GM18861 (cell line): ENCODE measurements around the gene CFAP299.

Source experiments
- ATAC-seq: cut with Tn5 transposase; IDR thresholded peaks from one replicate; pipeline ENCODE4 v1.9.1; 2021; ENCODE audit not compliant: unreplicated experiment

The CFAP299 gene

DNA sequence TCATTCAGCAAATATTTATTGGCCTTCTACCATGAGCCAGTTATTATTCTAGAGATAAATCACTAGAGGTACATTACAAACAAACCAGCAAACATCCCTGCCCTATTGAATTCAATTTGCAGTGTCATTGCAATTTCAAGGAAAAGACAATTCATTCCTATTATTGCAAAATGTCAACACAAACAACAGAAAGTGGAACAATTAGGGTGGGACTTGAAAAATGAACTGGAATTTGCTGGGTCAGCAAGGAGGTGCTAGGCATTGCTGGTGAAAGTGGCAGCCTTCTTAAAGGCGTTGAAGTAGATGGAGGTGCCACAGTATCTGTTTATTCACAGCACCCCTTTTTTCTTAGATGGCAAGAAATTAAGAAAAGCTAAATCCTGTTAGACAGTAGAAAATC is 470.9 kb downstream of the CFAP299 start:
- no peak for ATAC-seq

GRCh38 chr4:80809039-80809729 is 473.7 kb downstream of the CFAP299 start:
- no peak for ATAC-seq

DNA sequence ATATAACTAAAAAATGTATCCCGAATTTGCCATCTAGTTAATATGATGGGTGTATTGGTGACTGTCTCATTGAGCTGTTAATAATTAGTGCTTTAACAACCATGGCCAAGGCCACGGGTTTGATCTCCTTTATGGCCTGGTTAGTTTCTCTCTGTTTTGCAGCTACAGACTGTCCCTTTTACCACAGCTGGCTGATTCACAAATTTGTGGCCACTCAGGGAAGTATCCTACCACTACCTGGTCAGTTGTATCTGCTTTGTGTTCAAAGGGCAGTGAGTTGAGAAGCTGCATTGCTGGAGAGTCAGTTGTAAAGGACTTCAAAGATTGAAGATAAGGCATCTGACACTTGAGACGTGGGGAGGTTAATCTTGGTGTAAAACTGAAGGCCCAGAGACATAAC is 475.9 kb downstream of the CFAP299 start:
- no peak for ATAC-seq

GRCh38 chr4:80812145-80812544 is 476.6 kb downstream of the CFAP299 start:
- ATAC-seq = no peak

GRCh38 chr4:80814266-80814665 is 478.7 kb downstream of the CFAP299 start:
- ATAC-seq = no peak

GRCh38 chr4:80831383-80832361 is 496.1 kb downstream of the CFAP299 start:
- ATAC-seq = no peak

GRCh38 chr4:80839281-80839680 is 503.8 kb downstream of the CFAP299 start:
- no peak for ATAC-seq

DNA sequence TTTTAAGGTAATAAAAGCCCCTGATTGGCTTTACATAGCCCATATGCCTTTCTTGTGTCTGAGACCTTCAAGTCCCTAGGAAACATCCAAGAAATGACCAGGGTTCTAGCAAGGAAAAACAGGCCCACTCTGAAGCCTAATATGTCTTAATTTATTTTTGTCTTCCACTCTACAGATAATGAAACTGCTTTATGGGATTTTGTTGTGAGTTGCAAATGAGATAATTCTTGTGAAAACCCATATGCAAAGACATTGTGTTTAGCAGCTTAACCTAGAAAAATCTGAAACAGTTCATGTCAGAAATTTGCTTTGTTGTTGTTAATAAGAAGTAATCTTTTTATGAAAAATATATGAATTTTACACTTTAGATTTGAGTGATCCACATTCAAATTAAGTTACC is 504.3 kb downstream of the CFAP299 start:
- no peak for ATAC-seq

DNA sequence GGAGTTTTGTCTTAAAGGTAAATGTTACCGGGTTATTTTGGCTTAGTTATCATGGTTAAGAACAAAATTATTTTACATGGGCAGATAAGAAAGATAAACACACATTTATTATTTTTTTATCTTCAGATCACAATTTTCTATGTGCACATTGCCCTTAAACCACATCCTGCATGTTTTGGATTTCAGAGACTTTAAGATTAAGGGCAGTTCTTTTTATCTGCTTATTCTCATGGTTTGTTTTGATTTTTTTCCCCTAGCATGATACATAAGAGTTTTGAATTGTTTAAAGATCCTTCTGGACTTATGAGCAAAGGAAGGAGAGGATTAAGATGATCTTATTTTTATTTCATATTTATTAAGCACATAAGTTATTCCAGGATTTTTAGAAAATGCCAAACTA is 504.9 kb downstream of the CFAP299 start:
- ATAC-seq = no peak

GRCh38 chr4:80841587-80842281 is 506.2 kb downstream of the CFAP299 start:
- no peak for ATAC-seq

DNA sequence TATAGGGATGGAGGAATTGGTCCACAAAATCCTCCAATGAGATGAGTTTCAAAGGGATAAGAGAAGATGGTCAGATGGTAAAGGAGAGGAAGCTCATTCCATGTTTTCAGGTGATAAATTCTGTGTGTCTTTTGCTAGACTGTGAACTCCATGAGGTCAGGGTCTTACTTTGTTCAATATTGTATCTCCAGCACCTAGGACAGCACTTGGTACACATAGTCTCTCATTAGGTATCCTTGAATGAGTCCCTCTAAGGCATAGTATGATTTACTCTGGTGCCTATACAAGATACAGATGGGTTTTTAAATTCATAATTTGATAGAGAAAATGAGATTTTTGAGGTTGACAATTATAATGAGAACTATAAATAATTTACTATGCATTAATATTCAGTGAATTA is 510.7 kb downstream of the CFAP299 start:
- ATAC-seq = no peak

DNA sequence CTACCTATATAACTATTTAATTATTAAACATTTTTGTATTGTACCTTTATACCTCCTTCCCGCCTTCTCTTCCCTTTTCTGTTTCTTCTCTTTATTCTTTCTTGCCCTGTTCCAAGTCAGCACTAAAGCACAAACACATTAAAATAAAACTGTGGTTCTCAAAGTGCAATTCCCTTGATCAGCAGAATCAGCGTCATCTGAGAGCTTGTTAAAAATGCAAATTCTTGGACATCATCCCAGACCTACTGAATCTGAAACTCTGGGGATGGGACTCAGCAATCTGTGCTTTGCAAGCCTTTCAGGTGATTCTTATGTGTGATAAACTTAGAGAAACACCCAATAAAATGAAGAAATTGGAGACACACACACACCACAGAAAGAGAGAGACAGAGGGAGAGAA is 516.5 kb downstream of the CFAP299 start:
- ATAC-seq = no peak

GRCh38 chr4:80873571-80873970 is 538.0 kb downstream of the CFAP299 start:
- no peak for ATAC-seq

- no peak for ATAC-seq
Measured at GRCh38 chr4:80874979-80875378, 539.4 kb downstream of the CFAP299 start.

DNA sequence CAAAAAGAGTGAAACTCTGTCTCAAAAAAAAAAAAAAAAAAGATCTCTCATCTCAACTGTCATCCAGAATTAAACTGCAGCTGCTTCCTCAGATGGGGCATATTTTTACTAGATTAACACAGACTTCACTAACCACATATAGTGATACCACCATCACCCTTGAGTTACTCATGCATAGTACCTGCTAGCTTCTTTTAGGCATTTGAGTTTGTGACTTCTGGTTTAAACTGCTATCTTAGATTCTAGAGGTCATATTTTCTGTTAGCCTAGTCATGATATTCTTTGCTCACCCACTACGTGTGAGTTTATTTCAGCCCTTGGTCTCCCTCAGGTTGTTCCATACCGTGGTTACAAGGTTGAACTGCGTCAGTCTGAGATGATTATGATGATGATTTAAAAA is 540.1 kb downstream of the CFAP299 start:
- ATAC-seq = peak; percentile 95

GRCh38 chr4:80876810-80877209 is 541.3 kb downstream of the CFAP299 start:
- peak; percentile 71 for ATAC-seq

DNA sequence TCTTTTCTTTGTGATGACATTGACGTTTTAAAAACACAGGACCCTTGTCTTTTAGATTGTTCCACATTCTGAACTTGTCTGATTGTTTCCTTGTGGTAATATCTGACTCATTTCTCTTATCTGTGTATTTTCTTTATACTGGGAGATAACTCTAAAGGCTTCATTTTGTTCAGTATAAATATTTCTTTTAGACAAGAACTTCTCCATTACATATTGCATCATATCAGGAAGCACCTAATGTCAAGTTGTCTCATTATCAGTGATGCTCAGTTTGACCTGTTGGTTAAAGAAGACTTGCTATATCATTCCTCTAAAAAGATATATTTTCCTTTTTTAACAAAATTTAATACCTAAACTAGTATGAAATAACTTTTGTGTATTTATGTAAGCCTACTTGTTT is 542.7 kb downstream of the CFAP299 start:
- ATAC-seq = no peak

DNA sequence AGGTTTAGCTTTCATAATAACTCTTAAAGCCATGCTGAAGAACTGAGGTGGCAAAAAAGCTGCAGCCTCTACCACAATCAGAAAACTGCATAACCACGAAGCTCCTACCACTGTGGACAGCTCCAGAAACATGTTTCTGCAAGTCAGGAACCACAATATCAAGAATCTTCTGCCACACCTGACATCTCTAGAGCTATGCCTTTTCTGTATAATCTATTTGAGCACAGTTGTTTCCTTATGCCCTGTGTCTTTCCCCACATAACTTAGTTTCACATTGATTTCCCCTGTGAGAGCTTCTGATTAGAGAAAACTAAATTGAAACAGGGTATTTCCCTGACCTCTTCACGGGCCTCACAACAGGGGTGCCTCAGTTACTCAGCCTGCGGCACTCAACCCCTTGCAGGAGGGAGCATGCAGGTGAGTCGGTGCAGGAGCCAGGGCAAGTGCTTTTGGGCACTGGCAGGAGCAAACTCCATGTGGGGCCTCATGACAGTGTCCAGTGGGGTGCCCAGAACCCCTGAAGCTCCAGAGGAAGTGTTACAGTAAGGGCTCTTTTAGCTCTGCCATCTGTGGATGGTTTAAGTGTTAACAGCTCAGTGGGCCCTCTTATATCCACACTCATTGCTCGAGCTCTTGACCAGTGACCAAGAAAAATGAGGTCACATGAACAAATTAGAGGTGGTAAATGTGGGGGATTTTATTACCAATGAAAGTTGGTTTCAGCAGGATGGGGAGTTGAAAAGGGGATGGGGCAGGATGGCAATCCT is 562.2 kb downstream of the CFAP299 start:
- ATAC-seq = peak; percentile 80

GRCh38 chr4:80900908-80901307 is 565.4 kb downstream of the CFAP299 start:
- no peak for ATAC-seq

DNA sequence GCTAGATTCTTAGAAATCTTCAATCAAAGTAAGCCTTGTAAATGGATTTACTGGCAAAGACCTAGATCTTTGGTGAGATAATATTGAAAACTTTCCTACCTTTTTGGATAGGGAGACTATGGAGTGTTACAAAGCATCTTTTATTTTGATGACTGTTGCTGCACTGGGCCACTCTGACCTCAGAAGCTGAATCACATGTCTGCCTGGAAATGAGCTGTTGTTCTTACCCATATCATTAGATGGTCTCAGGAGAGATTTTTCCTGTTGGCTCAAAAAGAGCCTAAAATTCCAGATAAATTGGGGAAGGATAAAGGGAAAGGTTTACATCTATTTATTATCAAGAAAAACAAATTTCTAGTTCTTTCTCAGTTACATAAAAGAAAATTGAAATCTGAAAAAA is 567.5 kb downstream of the CFAP299 start:
- no peak for ATAC-seq

- no peak for ATAC-seq
Measured at GRCh38 chr4:80909938-80910337, 574.4 kb downstream of the CFAP299 start.
